Thymus (tissue), 11 donors: ENCODE measurements around the gene KCNK10. TPM values are rescaled to one million over a fixed set of nuclear protein-coding genes. Genes with fewer than 3 reads are reported as not detected.

Experiments used
- DNase-seq, 9 donors: peaks; one replicate each; pipeline ENCODE4 v3.0.0-alpha.2; 2013; ENCODE audit warnings: low spot score in 9 of 9, low read depth in 6 of 9, missing footprints in 1 of 9
- H3K27ac ChIP-seq, 2 donors: one replicate each; pipeline ENCODE4 v1.5.1; 2013; ENCODE audit warnings: control low read depth in 1 of 2, low read depth in 1 of 2, low read length in 1 of 2, mild to moderate bottlenecking in 1 of 2, moderate library complexity in 1 of 2
- H3K27me3 ChIP-seq, 2 donors: one replicate each; pipeline ENCODE4 v1.5.1; 2013; ENCODE audit warnings: low read length in 1 of 2; ENCODE audit not compliant: control insufficient read depth in 2 of 2, insufficient read depth in 1 of 2
- H3K36me3 ChIP-seq, 2 donors: one replicate each; pipeline ENCODE4 v1.5.1; 2013; ENCODE audit warnings: low read length in 1 of 2, mild to moderate bottlenecking in 1 of 2, moderate library complexity in 1 of 2; ENCODE audit not compliant: control insufficient read depth in 2 of 2, insufficient read depth in 2 of 2
- H3K4me1 ChIP-seq, 2 donors: one replicate each; pipeline ENCODE4 v1.5.1; 2013; ENCODE audit warnings: low read length in 2 of 2; ENCODE audit not compliant: control insufficient read depth in 2 of 2, insufficient read depth in 2 of 2
- H3K4me3 ChIP-seq, 2 donors: one replicate each; pipeline ENCODE4 v1.5.1; 2013; ENCODE audit warnings: low read length in 2 of 2, control low read depth in 1 of 2, mild to moderate bottlenecking in 1 of 2
- H3K9me3 ChIP-seq, 2 donors: one replicate each; pipeline ENCODE4 v1.5.1; 2013; ENCODE audit warnings: low read length in 1 of 2, mild to moderate bottlenecking in 1 of 2; ENCODE audit not compliant: control insufficient read depth in 2 of 2, insufficient read depth in 1 of 2
- WGBS: extraction: QIAGEN DNeasy Blood & Tissue Kit; methylation state at CpG from one replicate; pipeline ENCODE4 v1.1.7; 2013; 5-methylcytosine and 5-hydroxymethylcytosine counted together
- polyA plus RNA-seq: library from polyadenylated mRNA; stranded (reverse); fragments of 200-250 nt; gene quantifications from one replicate; pipeline ENCODE4 v1.2.3, GENCODE V29; 2013
- total RNA-seq: library from RNA; stranded (reverse); fragments of 120-200 nt; gene quantifications from one replicate; pipeline ENCODE4 v1.2.4, GENCODE V29; 2013
- donor health status: healthy.

KCNK10 gene
- total and polyA plus RNA-seq, 2 donors: 0.02 to 0.09 TPM

DNA sequence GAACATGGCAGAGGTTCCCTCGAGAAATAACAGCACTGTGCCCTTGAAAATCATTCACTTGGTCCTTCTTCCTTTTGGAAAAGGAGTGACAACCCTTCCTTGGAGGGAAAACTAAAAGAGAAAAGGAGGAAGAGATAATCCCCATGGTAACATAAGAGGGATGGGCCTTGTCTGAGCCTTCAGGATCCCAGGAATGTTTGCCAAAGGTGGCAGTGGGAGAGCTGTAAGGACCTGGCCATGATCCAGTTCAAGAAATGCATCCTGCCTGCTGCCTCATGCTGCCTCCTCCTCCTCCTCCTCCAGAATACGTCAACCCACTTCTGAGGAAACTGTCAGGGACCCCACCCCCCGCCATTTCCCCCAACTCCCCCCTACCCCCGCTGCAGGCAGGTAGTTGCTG is 118.8 kb downstream of the KCNK10 start:
- WGBS: 74% methylated on average over 4 of the region's 4 CpGs
- no peaks in the 10 kb centered on the region for H3K27me3 ChIP-seq
- DNase-seq: no peak

DNA sequence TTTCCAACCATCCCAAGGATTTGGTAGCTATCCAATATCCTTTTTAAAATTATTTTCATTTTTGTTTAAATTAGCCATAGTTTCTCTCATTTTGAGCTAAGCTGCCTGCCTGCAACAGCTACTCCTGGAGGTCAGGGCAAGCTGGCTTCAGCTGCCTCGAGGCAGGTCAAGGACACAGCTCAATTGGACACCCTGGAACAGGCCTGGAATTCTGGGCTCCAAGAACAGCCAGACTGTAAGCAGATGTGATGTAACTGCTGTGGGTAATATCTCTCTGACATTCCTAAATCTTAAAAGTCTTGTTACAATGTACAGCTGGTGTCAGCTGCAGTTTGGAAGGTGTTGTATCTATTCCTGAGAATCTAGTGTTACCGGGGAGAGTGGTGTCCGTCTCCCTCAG is 119.8 kb downstream of the KCNK10 start:
- DNase-seq: no peak
- Histone ChIP-seq H3K27me3 (no peaks in the 10 kb centered on the region), H3K27ac (no peak overlapping the region), H3K9me3 (no peaks in the 10 kb centered on the region), H3K4me3 (no peak overlapping the region), H3K4me1 (no peaks in the 10 kb centered on the region), H3K36me3 (no peaks in the 10 kb centered on the region)
- WGBS: 85% methylated on average over 3 of the region's 3 CpGs

More for the DNA sequence above, 118.8 kb downstream of the KCNK10 start:
- no peak overlapping the region for H3K27ac ChIP-seq
- no peaks in the 10 kb centered on the region for H3K36me3 ChIP-seq
- no peak overlapping the region for H3K4me3 ChIP-seq
- no peaks in the 10 kb centered on the region for H3K9me3 ChIP-seq
- no peaks in the 10 kb centered on the region for H3K4me1 ChIP-seq

DNA sequence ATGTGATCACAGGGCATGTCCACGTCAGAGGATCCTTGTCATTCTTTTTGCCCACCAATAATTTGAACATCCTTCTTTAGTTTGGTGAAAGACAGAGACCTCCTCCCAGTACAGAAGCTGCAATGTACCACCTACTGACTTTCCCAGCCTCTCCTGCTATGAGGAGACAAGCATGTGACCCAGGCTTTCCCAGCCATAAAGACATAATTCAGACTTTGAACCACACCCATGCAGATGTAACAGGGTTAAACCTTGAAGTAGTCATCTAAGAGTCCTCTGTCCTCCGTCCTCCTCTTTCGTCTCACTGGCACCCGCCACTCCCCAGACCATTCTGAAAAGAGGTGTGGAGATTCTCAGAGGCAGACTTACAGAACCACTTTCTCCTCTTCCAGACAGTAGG is 120.8 kb downstream of the KCNK10 start:
- no peaks in the 10 kb centered on the region for H3K27me3 ChIP-seq
- DNase-seq: no peak
- no peaks in the 10 kb centered on the region for H3K9me3 ChIP-seq
- H3K27ac ChIP-seq: no peak overlapping the region
- no peaks in the 10 kb centered on the region for H3K36me3 ChIP-seq
- 96% methylated on average over 4 of the region's 4 CpGs for WGBS
- no peaks in the 10 kb centered on the region for H3K4me1 ChIP-seq
- H3K4me3 ChIP-seq: no peak overlapping the region

DNA sequence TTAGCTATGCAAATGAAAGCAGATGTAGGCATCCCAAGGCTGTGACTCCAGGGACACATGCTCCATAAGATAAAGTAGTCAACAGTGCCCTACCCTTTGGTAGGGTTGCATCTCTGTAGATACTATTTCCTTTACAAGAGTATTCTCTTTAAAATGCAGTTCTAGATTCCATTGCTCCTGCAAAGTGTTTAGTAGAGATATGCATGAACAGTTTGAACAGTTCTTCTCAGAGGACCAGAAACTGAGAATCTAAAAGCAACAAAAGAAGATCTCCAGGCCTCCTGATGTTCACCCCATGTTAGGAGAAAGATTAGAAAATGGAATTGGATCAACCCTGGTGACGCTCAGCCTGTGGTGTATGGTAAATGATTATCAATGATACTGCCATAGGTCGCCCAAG is 121.2 kb downstream of the KCNK10 start:
- H3K4me3 ChIP-seq: no peak overlapping the region
- H3K9me3 ChIP-seq: no peaks in the 10 kb centered on the region
- DNase-seq: no peak
- no peaks in the 10 kb centered on the region for H3K36me3 ChIP-seq
- no peak overlapping the region for H3K27ac ChIP-seq
- H3K27me3 ChIP-seq: no peaks in the 10 kb centered on the region
- no peaks in the 10 kb centered on the region for H3K4me1 ChIP-seq
- WGBS: 91% methylated on average over 2 of the region's 2 CpGs

DNA sequence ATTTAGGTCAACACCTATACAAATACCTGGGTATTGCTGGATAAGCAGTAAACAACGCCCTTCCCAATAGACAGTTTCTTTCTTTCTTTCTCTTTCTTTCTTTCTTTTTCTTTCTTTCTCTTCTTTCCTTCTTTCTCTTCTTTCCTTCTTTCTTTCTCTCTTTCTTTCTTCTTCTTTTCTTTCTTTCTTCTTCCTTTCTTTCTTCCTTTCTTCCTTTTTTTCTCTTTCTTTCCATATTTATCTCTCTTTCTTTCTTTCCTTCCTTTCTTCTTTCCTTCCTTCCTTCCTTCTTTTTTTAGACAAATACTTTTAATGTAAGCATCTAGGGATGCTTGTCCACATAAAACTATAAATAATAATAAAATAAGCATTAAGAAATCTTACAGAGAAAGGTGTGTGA is 123.2 kb downstream of the KCNK10 start:
- 93% methylated on average over 1 of the region's 1 CpG for WGBS
- no peaks in the 10 kb centered on the region for H3K36me3 ChIP-seq
- no peaks in the 10 kb centered on the region for H3K4me1 ChIP-seq
- no peak overlapping the region for H3K27ac ChIP-seq
- no peaks in the 10 kb centered on the region for H3K9me3 ChIP-seq
- H3K4me3 ChIP-seq: no peak overlapping the region
- DNase-seq: no peak
- peaks cover 0 to 3% of the 10 kb centered on the region in 2 donors for H3K27me3 ChIP-seq

DNA sequence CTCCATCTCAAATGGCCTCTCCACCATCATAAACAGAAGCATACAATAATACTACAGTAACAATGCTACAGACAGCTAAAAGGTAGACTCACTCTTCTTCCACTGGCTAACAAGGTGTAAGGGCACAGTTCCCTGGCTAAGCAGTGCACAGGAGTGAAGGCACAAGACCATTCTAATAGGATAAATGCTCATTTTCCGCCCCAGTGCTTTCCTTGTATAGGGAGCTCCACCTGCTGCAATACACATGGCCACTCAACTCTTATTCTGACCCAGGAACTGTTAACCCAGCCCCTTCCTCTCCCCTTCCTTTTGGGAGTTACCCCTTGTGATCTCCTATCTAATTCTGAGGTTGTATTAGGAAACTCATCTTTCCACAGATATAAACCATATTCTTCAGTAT is 124.6 kb downstream of the KCNK10 start:
- Histone ChIP-seq H3K9me3 (no peaks in the 10 kb centered on the region), H3K27me3 (peaks cover 0 to 5% of the 10 kb centered on the region in 2 donors), H3K27ac (no peak overlapping the region), H3K36me3 (no peaks in the 10 kb centered on the region), H3K4me3 (no peak overlapping the region), H3K4me1 (no peaks in the 10 kb centered on the region)
- DNase-seq: no peak
- 98% methylated on average over 1 of the region's 1 CpG for WGBS

DNA sequence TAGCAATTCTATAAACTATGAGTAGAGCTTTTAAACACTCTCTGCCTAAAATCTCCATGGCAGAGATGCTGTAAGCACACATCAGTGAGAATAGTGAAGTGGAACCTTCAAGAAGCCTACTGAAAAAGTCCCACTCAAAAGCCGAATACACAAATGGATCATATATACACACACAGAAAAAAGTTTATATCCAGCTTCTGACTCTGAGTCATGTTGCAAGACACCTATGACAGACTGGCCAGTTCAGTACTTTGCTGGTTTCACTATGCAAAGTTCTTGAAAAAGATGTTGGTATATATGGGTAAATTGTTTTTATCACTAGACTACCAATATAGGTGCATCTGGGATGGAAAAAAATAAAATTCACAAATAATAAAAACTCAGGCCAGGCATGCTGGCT is 126.1 kb downstream of the KCNK10 start:
- no peaks in the 10 kb centered on the region for H3K36me3 ChIP-seq
- no peaks in the 10 kb centered on the region for H3K4me1 ChIP-seq
- H3K27ac ChIP-seq: no peak overlapping the region
- peaks cover 0 to 5% of the 10 kb centered on the region in 2 donors for H3K27me3 ChIP-seq
- DNase-seq: no peak
- no peaks in the 10 kb centered on the region for H3K9me3 ChIP-seq
- no peak overlapping the region for H3K4me3 ChIP-seq
- 98% methylated on average over 1 of the region's 1 CpG for WGBS

DNA sequence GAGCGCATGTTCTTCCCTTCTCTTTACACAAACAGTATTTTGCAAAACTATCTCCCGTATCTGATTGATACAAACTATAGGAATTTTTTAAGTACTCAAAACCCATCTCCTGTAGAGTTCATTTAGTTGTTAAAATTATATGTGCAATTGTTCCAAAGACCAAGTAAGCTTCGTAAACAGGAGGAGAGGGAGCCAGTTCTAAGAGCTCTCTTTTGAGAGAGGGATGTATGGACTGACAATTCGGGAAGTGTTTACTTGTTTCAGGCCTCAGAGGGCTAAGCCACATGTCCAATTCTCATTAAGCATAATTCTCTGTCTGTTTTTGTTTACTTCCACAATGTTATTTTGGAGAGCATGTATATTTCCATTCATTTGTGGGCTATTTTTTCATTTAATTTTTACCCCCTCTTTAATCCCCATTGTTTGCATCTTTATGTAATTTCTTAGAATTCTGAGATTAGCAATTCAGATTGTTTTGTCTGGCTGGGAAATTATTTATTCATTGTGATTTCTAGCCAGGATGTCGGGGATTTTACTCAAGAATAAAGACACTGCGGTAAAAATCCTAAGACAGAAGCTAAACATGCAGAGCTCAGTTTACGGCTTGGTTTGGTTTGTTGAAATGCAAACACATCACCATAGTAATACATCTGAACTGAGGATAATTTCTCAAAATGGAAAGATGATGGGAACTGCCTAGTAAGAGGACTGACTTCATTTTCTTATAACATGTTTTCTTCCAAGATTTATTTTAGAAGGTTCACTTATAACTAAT is 126.8 kb downstream of the KCNK10 start:
- H3K4me1 ChIP-seq: no peaks in the 10 kb centered on the region
- no peaks in the 10 kb centered on the region for H3K9me3 ChIP-seq
- H3K27ac ChIP-seq: no peak overlapping the region
- DNase-seq: no peak
- peaks cover 0 to 5% of the 10 kb centered on the region in 2 donors for H3K27me3 ChIP-seq
- H3K36me3 ChIP-seq: no peaks in the 10 kb centered on the region
- H3K4me3 ChIP-seq: no peak overlapping the region
- 92% methylated on average over 7 of the region's 7 CpGs for WGBS

DNA sequence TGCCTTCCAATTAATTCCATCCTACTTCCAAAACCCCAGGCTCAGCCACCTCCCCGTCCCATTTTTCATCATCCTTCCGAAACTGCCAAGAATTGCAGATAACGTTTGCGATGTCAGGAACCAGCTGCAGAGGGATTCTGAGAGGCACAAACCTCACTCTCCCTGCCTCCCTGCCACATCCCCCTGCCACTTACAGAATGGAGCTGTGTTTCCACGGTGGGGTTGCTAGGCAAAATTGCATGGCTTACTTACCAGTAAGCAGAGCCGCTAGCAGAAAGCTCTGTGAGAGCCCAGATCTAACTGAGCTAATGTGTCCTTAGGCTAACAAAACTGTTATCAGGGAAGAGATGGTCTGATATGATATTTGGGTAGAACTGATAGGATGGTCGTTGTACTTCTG is 127.4 kb downstream of the KCNK10 start:
- WGBS: 64% methylated on average over 7 of the region's 7 CpGs
- no peaks in the 10 kb centered on the region for H3K9me3 ChIP-seq
- H3K4me3 ChIP-seq: no peak overlapping the region
- H3K27me3 ChIP-seq: peaks cover 0 to 5% of the 10 kb centered on the region in 2 donors
- H3K27ac ChIP-seq: no peak overlapping the region
- DNase-seq: no peak
- no peaks in the 10 kb centered on the region for H3K36me3 ChIP-seq
- no peaks in the 10 kb centered on the region for H3K4me1 ChIP-seq
